GM12892 (cell line): ENCODE data around the gene BMP10.

Experiments used
- DNase-seq: peaks from one replicate; pipeline ENCODE4 v3.0.0; 2011; ENCODE audit not compliant: insufficient read length
- FAIRE-seq: peaks from 2 replicates; lab custom pipeline; 2011; peaks lifted over from hg19 to GRCh38; lab: Jason Lieb, UNC
- POLR2A ChIP-seq: IDR thresholded peaks from 2 replicates; pipeline ENCODE4 v1.6.1; 2011; ENCODE audit warnings: low read depth, low read length, control low read depth
- POLR2AphosphoS5 ChIP-seq: IDR thresholded peaks from 2 replicates; pipeline ENCODE4 v1.6.1; 2011; ENCODE audit warnings: low read depth, low read length, control low read depth
- TAF1 ChIP-seq: IDR thresholded peaks from 2 replicates; pipeline ENCODE4 v1.6.1; 2011; ENCODE audit warnings: low read depth, mild to moderate bottlenecking, control low read depth, low read length, borderline replicate concordance

The BMP10 gene

DNA sequence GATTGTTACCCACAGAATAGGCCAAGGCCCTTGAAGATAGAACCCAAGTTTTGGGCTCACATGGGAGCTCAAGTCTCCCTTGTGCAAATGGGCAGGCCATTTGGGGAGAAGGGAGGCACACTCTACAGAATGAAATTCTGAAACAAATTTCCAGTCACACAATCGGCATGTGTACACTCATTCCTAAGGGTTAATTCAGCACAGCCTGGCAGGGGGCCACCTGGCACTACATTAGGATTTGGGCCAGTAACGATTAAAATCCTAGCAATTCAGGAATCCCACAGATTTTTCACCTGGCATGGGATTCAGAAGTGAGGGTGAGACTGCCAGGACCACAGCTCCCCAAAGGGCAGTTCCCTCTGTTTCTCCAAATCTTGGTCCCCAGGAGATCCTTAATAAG lies 46.4 kb downstream of the BMP10 start:
- DNase-seq (no peak), FAIRE-seq (no peak)
- no peak for TF ChIP-seq TAF1
- TF ChIP-seq POLR2A = no peak
- TF ChIP-seq POLR2AphosphoS5 = no peak

DNA sequence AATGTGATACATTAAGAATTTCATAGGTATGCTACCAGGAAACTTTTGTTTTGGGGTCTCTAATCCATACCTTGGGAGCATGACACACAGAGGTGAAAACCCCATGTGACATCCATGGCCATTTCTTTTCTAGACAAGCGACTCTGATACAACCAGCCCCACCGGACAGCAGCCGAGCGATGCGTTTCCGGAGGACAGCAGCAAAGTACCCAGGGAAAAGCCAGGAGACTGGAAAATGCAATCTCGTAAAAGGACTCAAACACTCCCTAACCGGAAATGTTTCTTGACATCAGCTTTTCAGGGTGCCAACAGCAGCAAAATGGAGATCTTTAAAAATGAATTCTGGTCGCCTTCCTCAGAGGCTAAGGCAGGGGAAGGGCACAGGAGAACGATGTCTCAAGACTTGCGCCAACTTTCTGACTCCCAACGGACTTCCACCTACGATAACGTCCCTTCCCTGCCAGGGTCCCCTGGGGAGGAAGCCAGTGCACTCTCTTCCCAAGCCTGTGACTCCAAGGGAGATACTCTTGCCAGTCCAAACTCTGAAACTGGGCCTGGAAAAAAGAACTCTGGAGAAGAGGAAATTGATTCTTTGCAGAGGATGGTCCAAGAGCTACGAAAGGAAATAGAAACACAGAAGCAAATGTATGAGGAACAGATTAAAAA lies 48.9 kb downstream of the BMP10 start:
- DNase-seq (no peak), FAIRE-seq (no peak)

DNA sequence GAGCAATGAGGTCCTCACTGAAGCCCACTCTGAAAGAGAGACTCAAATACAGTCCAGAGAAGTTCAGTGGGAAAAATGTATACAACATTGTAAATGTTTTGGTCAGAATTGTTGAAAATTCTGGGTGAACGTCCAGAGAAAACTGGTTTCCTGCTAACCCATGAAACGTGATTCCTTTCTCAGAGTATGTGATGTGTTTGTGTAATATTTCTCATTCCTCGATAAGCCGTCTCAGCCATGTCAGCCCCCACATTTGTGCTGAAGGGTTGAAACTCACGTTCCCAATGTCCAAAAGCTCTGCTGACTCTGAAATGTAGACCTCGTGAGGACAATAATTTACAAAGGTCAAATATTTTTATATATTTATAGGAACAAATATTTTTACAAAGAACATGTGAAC lies 51.6 kb downstream of the BMP10 start:
- TF ChIP-seq TAF1 = no peak
- TF ChIP-seq POLR2AphosphoS5 = no peak
- TF ChIP-seq POLR2A = no peak
- no peak for FAIRE-seq
- no peak for DNase-seq

More for the DNA sequence above, 48.9 kb downstream of the BMP10 start:
- TF ChIP-seq POLR2AphosphoS5 = no peak
- no peak for TF ChIP-seq POLR2A
- TF ChIP-seq TAF1 = no peak

DNA sequence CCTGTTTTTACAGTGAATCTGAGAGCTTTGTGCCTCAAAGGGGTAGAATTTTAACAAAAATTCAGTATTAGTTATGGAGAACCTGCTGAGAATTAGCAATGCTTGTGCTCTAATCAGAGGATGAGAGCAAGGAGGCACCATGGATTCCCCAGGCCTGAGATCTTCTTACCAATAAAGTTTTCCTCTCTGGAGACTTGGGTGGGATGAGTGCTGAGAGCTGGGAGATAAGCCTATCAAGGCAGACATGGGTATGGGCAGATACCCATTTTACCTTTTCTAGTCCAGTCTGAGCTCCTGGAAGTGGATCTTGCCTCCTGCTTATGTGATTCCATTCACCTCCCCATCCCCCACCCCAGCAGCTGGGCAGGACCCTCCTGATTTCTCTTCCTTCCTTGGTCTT lies 53.9 kb downstream of the BMP10 start:
- TF ChIP-seq POLR2A = no peak
- FAIRE-seq = no peak
- no peak for DNase-seq
